ENCODE results near the gene BTD.

The BTD gene

GRCh38 chr3:15562560-15562959 is 39.0 kb upstream of the BTD start (continued):
- no peak for TF ChIP-seq TSHZ2 (CRISPR knock-in tag; IDR thresholded peaks at IDR 0.05)
- no peak for TF ChIP-seq SNAI2 (CRISPR knock-in tag; IDR thresholded peaks at IDR 0.05)
- no peak for TF ChIP-seq OSR1 (CRISPR knock-in tag; IDR thresholded peaks at IDR 0.05)
- no peak for TF ChIP-seq TCF4 (CRISPR knock-in tag; IDR thresholded peaks at IDR 0.05; ENCODE audit: borderline replicate concordance)
- no peak for TF ChIP-seq CSRNP3 (CRISPR knock-in tag; IDR thresholded peaks at IDR 0.05)

- TF ChIP-seq CSDC2 (CRISPR knock-in tag; IDR thresholded peaks at IDR 0.05) (no peak), ISL1 (CRISPR knock-in tag; IDR thresholded peaks at IDR 0.05) (no peak), TSHZ2 (CRISPR knock-in tag; IDR thresholded peaks at IDR 0.05) (no peak), ZC3H10 (CRISPR knock-in tag; IDR thresholded peaks at IDR 0.05) (no peak), ZFP30 (CRISPR knock-in tag; IDR thresholded peaks at IDR 0.05) (no peak), ZNF70 (CRISPR knock-in tag; IDR thresholded peaks at IDR 0.05) (no peak), GLIS3 (CRISPR knock-in tag; IDR thresholded peaks at IDR 0.05) (no peak), CSRNP3 (CRISPR knock-in tag; IDR thresholded peaks at IDR 0.05) (no peak), ZNF8 (CRISPR knock-in tag; IDR thresholded peaks at IDR 0.05) (no peak), PATZ1 (CRISPR knock-in tag; IDR thresholded peaks at IDR 0.05; ENCODE audit: borderline replicate concordance) (no peak), ARNTL (CRISPR knock-in tag; IDR thresholded peaks at IDR 0.05; ENCODE audit: borderline replicate concordance, low read depth) (no peak), CREB5 (CRISPR knock-in tag; IDR thresholded peaks at IDR 0.05; ENCODE audit: low read depth) (no peak)
- ATAC-seq, result no peak
Observed at GRCh38 chr3:15563190-15563589, 38.4 kb upstream of the BTD start.

- no peak for TF ChIP-seq ZNF8 (CRISPR knock-in tag; IDR thresholded peaks at IDR 0.05)
- no peak for TF ChIP-seq SNAI2 (CRISPR knock-in tag; IDR thresholded peaks at IDR 0.05)
- no peak for TF ChIP-seq ZFP30 (CRISPR knock-in tag; IDR thresholded peaks at IDR 0.05)
- no peak for ATAC-seq
Observed at GRCh38 chr3:15572138-15572537, 29.4 kb upstream of the BTD start.

- TF ChIP-seq BACH2 (CRISPR knock-in tag; IDR thresholded peaks at IDR 0.05; ENCODE audit: borderline replicate concordance) (no peak), CREB5 (CRISPR knock-in tag; IDR thresholded peaks at IDR 0.05; ENCODE audit: low read depth) (no peak), PPARA (CRISPR knock-in tag; IDR thresholded peaks at IDR 0.05; ENCODE audit: borderline replicate concordance) (no peak)
- ATAC-seq, result no peak
Observed at GRCh38 chr3:15575446-15575845, 26.1 kb upstream of the BTD start.

All from SK-N-SH treated with all-trans-retinoic acid at 6 μM for 48 hours (cell line).